Fibroblast of skin of left biceps (primary cell): ENCODE data around the gene NTSR2.

Experiments
- DNase-seq, 2 experiments: peaks; one replicate each; pipeline ENCODE4 v3.0.0-alpha.2; 2013; ENCODE audit warnings: low read depth in 2 of 2

Gene NTSR2

GRCh38 chr2:11657646-11658045 is 12.3 kb downstream of the NTSR2 start:
- DNase-seq, result no peak

DNA sequence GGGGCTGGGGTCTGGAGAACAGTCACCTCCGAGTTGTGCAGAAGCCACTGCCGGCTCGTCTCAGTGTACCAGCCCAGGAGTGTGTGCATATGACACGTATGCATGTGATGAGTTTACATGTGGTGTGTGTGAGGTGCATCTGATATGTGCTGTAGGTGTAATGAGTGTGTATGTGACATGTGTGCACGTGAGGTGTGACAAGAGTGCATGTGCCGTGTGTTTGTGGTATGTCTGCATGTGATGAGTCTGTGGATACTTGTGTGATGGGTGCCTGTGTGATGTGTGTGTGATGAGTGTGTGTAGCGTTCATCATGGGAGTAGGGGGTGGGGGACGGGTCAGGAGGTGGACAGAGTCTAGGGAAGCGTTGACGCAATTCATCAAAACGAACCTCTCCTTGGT is 12.8 kb downstream of the NTSR2 start:
- no peak for DNase-seq

DNA sequence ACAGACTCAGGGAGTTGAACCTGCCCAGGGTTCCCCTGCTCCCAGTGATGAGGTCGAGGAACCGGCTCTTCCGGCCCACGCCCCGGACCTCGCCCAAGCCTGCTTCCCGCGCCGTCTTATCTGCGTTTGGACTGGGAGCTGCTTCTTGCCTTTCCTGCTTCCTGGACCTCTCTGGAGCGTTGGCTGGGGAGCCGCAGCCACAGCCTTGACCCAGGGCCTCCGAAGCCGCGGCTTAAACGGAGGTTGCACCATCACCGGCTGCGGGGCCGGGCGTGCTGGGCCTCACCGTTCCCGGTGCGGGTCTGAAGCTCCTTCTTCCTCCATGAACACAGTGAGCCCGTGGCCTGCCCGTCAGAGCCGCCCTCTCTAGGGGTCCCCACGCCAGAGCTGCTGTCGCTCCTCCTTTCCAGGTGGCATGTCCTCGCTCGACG is 13.3 kb downstream of the NTSR2 start:
- DNase-seq, result no peak

DNA sequence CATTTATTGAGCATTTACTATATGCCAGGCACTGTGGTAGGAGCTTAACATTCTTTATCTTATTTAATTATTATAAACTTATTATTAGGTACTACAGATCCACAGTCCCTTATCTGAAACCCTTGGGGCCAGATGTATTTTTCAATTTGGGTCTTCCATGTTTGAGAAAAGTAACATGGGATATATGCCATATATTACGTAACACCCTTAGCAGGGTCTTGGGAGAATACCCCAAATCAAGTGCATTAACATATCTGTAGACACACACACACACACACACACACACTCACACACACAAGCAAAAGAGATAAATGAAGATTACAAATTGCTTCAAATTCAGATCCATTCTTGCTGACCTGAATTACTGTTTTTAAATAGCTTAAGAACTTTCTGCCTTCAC is 13.7 kb downstream of the NTSR2 start:
- no peak for DNase-seq

- DNase-seq, result no peak
Observed at GRCh38 chr2:11655495-11655894, 14.5 kb downstream of the NTSR2 start.

GRCh38 chr2:11652553-11652952 is 17.4 kb downstream of the NTSR2 start:
- no peak for DNase-seq

DNA sequence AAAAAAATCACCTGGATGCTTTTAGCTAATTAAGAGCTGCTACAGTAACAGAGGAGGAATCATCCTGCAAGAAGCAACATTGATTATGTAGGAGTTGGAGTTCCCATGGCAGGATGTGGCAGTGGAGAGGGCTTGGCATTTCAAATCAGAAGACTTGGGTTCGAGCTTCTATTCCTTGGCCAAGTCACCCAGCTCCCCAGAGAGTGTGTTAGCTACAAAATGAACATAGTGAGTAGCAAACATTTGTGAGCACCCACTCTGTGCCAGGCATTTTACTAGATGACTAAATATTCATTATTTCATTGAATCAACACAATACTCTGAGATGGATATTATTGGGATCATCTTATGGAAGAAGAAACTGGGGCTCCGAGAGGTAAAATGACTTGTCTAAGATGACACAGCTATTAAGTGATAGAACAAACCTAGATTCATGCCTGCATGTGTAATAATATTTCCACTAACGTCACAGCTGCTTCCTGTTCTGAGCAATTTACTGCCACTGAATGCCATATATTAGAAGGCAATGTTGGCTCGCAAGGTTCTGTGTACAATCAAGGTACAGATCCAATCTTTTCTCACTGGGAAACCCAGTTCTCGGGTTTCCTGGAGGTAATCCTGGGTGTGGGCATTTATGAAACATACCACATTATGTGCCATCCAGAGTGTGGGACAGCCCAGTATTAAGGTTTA is 18.0 kb downstream of the NTSR2 start:
- no peak for DNase-seq

DNA sequence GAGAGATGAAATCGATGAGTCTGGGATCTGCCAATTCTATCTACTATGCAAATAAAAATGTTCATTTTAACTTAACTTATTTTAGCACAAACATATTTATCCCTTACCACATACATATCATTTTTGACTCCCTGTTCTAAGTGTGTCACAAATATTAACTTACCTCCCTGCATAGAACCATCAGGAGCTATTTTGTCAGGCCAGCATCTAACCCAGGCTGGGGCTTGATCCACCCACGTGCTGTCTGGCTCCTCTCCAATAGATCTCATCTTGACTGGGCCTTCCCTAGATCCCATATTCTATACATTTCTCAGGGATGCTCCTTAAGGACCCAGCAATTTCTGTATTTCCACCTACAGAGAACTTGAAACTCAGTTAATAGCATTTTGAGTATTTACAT is 20.9 kb downstream of the NTSR2 start:
- DNase-seq, result no peak

GRCh38 chr2:11647834-11648600 is 22.0 kb downstream of the NTSR2 start:
- DNase-seq, result no peak

DNA sequence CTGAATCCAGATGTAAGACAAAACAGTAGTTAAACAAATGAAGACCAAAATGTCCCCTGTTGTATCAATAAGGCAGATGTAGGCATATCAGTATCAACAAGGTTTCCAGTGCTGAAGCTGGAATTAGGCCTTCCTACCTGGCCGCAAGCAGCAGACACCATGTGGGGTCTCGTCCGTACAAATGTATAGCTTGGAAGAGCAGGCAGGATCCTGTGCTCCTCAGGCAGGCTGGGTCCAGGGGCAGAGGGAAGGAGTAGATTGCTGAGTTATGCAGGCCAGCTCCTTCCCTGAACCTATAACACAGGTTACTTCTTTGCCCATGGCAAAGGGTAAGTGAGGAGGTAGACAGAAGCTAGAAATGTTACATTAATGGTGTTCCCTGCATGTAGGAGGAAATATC is 23.5 kb downstream of the NTSR2 start:
- no peak for DNase-seq

DNA sequence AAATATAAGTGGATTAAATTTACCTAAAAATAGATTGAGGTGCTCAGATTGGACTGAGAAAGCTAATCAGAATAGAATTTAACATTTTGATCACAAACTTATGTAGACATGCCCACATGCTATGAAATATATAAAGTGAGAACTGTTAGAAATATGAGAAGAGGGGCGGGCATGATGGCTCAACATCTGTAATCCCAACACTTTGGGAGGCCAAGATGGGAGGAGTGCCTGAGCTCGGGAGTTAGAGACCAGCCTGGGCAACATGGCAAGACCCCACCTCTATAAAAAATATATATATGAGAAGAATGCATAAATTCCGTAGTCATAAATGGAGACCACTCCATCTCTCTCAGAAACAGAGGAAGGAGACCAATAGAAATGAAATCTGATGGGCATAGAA is 25.7 kb downstream of the NTSR2 start:
- no peak for DNase-seq

DNA sequence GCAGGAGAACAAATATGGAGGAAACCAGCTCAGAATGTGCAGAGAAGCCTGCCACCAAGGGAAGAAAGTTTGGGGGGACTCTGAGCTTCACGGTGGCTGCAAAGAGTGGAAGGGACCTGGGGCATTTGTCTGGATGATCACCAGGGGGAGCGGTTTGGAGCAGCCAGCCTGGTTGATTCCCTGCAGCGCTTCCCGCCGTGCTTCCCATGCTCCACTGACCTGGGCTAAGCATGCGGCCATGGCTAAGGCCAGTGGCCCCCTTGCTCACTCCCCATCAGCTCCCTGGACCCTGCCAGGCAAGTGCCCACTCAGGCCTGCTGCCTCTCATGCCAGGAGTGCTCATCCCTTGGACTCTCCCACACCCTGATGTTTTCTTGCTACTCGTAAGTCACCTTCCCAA is 27.0 kb downstream of the NTSR2 start:
- no peak for DNase-seq

GRCh38 chr2:11640132-11640531 is 29.9 kb downstream of the NTSR2 start:
- no peak for DNase-seq

- no peak for DNase-seq
Observed at GRCh38 chr2:11639503-11639902, 30.5 kb downstream of the NTSR2 start.

- DNase-seq, result no peak
Observed at GRCh38 chr2:11637546-11637945, 32.4 kb downstream of the NTSR2 start.

DNA sequence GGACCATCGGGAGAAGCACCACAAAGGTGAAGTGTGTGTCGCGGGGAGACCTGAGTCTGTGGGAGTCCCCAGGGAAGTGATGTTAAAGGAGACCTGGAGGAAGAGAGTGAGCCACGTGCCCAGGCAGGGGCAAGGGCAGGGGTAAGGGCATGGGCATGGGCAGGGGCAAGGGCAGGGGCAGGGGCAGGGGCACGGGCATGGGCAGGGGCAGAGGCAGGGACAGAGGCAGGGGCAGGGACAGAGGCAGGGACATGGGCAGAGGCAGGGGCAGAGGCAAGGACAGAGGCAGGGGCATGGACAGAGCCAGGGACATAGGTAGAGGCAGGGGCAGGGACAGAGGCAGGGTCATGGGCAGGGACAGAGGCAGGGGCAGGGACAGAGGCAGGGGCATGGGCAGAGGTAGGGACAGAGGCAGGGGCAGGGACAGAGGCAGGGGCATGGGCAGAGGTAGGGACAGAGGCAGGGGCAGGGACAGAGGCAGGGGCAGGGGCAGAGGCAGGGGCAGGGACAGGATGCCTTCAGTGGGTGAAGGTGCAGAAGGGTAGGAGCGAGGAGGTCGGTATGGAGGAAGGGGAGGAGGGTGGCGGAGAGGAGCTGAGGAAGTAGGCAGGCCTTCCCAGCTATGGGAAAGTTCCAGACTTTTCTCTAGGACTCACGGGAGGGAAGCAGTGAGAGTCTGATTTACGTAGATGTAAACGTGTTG is 33.3 kb downstream of the NTSR2 start:
- DNase-seq, result no peak

GRCh38 chr2:11635141-11635540 is 34.9 kb downstream of the NTSR2 start:
- no peak for DNase-seq

GRCh38 chr2:11634584-11634983 is 35.4 kb downstream of the NTSR2 start:
- DNase-seq, result no peak

- no peak for DNase-seq
Observed at GRCh38 chr2:11633923-11634478, 36.0 kb downstream of the NTSR2 start.

GRCh38 chr2:11631462-11631861 is 38.5 kb downstream of the NTSR2 start:
- no peak for DNase-seq

DNA sequence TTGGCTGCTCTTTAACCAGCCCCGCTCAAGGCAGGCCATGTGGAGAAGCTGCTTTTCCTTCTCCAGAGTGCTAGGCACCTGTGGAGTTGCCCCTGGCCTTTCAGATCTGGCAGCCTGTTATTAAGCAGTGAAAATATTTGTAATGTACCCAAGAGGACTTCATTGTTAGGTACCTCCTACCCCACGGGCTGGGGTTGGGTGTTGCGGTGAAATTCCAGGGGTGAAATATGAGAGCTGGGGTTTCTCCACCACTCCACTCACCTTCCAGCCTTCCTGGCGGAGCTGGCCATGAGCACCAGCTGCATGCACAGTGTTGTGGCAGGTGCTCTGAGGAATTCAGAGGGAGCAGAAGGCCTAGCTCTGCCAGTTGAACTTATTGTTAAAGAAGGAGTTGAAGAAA is 39.1 kb downstream of the NTSR2 start:
- DNase-seq, result no peak

- no peak for DNase-seq
Observed at GRCh38 chr2:11629851-11630250, 40.1 kb downstream of the NTSR2 start.

- DNase-seq, result no peak
Observed at GRCh38 chr2:11629215-11629614, 40.8 kb downstream of the NTSR2 start.
